ENCODE data around the gene MTERF2.
"Not testable (repeated sequence)": the region's sequence is repeated elsewhere in the genome, so short reads cannot be mapped to it uniquely, and the experiment has no call there.

MTERF2 gene, protein sequence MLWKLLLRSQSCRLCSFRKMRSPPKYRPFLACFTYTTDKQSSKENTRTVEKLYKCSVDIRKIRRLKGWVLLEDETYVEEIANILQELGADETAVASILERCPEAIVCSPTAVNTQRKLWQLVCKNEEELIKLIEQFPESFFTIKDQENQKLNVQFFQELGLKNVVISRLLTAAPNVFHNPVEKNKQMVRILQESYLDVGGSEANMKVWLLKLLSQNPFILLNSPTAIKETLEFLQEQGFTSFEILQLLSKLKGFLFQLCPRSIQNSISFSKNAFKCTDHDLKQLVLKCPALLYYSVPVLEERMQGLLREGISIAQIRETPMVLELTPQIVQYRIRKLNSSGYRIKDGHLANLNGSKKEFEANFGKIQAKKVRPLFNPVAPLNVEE

DNA sequence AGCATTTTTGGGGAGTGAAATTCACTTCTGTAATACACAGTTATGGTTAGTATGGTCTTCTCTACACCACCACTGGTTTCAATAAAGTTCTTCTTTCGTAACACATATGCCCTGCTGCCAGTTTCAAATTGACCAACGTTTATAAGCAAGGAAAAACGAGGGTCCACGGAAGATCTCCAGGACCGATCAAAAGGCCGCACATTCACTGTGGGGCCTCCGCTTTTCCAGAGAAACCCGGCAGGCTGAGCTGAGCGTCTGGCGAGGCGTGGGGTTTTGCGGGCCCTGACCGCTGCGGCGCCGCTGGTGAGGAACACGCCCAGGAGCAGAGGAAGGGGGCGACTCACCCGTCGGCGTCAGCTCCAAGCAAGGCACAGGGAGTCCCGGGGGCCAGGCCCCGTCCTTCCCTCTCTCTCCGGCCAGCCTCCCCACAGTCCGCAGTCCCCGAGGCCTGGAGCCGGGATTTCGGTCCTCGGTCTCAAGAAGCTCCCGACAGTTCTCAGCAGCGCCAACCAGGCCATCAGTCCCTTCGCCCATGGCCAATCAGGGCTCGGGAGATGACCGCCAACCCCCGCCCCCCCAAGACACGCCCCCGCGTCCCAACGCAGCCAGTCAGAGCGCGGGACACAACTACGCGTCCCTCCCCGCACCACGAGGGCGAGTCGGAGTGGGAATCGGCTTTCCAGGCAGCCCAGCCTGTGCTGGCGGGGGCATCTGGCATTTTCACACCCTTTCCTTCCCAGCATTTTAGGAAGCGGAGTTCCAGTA, at the start of gene MTERF2:
Gene MTERF2, minus strand, starts transcription at position 522 of the 765 bp plus-strand sequence. CDS start 8,432 bp downstream, outside the sequence.
- DNase-seq = peak; percentile 84 to 98 (median 94)
- intact Hi-C loops (cut with DNase I) = loop anchor here (2.0 to 10.0 kb wide), 3 partner anchors 32 to 212 kb away; partner anchors contain the start of genes CRY1, RIC8B and TMEM263

DNA sequence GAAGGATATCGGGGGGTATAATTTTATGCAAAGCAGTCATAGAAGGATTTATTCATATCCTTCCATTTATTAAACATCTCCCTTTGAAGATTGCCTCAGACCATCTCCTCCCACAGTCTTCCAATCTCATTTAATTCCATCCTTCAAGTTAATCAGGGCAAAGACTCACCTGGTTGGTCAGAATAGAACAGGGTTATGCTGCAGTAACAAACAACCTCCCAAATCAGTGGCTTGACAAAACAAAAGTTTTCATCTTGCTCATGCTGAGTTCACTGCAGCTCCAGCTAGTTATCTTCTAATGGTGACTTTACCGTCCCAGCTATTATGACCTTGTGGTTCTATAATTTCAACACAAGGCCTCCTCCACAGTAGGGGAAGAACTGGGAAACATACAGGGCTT, 48.8 kb upstream of the MTERF2 start:
- DNase-seq = no peak
- intact Hi-C loops (cut with DNase I) = no loop called here

DNA sequence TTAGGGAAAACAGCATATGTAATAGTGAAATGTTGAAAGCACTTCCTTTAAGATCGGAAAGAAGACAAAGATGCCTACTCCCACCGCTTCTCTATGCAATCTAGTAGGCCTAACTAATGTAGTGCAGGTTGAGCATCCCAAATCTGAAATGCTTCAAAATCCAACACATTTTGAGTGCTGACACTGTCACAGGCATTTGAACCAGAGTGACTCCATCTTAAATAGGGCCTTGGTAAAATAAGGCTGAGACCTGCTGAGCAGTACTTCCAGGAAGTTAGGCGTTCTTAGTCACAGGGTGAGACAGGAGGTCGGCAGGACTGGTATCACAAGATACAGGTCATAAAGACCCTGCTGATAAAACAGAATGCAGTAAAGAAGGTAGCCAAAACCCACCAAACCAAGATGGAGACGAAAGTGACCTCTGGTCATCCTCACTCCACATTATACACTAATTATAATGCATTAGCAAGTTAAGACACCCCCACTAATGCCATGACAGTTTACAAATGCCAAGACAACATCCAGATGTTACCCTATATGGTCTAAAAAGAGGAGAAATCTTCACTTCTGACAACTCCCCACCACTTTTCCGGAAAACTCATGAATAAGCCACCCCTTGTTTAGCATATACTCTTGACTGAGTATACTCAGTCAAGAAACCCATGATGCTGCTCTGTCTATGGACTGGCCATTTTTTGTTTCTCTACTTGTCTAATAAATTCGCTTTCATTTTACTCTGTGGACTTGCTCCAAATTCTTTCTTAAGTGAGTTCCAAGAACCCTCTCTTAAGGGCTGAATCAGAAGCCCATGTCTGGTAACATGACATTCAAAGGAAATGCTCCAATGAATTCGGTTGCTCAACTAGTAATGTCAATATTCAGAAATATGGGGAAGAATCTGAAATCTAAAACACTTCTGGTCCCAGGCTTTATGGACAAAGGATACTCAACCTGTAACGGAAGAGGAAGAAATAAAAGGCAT, 47.1 kb upstream of the MTERF2 start:
- no peak for DNase-seq
- intact Hi-C loops (cut with DNase I) = no loop called here

DNA sequence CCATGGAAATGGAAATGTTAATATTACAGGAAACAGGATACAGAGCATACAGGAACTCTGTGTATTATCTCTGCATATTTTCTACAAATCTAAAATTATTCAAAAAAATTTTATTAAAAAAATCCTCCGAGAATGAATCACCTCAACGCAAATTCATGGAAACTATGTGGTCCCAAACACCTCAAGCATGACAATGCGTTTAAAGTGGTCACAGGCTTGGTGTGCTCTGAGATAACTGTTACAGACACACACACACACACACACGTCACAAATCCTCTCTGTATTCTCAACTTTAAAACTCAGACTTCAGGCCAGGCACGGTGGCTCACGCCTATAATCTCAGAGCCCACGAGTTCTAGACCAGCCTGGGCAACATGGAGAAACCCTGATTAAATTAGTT, 45.3 kb upstream of the MTERF2 start:
- no peak for DNase-seq
- intact Hi-C loops (cut with DNase I) = no loop called here

DNA sequence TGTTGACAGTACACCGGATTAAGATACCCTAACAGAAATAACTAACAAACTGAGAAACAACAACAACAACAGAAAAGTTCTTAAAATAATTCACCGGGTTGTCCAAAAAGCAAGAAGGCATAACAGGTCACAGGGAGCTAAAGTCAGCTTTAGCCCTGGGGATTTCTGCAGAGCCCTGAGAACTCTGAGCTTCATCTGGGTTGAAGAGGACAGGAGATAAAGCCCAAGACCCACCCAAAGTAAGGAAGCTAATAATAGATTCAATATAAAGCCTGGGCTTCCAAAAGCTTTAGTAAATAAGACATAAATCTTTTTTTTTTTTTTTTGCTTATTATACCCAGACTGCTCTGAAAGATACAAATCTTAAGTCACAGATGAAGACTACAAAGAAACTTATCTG, 44.1 kb upstream of the MTERF2 start:
- intact Hi-C loops (cut with DNase I) = no loop called here
- DNase-seq = no peak

DNA sequence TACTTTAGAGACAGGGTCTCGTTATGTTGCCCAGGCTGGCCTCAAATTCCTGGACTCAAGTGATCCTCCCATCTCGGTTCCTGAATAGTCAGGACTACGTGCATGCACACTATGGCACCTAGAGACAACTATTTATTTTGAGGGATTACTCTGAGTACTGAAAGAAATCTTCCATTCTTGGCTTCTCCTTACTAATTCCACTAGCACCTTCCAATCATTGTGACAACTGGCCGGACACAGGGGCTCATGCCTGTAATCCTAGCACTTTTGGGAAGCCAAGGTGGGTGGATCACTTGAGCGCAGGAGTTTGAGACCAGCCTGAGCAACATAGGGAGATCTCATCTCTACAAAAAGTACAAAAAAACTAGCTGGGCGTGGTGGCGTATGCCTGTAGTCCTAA, 42.1 kb upstream of the MTERF2 start:
- intact Hi-C loops (cut with DNase I) = no loop called here
- no peak for DNase-seq

DNA sequence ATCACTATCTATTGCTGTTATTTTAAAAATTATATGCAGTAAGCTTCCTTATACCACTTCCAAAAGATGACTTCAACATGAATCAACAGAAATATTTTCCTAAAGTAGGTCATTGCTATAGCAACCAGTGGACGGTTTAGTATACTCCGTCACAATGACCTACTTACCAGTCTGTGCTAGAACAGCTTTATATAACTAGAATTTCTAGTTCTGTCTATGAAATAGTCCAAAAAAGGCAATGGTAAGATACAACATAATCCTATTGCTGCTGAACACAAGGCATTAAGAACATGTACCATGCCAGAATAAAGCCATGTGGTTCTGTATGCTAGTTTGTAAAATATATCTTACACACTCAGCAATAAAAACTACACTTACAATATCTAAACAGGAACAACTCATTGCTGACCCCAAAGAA, 40.7 kb upstream of the MTERF2 start:
- peak in 5 of 42 donors; percentile 5 to 44 (median 18) for DNase-seq
- intact Hi-C loops (cut with DNase I) = no loop called here

DNA sequence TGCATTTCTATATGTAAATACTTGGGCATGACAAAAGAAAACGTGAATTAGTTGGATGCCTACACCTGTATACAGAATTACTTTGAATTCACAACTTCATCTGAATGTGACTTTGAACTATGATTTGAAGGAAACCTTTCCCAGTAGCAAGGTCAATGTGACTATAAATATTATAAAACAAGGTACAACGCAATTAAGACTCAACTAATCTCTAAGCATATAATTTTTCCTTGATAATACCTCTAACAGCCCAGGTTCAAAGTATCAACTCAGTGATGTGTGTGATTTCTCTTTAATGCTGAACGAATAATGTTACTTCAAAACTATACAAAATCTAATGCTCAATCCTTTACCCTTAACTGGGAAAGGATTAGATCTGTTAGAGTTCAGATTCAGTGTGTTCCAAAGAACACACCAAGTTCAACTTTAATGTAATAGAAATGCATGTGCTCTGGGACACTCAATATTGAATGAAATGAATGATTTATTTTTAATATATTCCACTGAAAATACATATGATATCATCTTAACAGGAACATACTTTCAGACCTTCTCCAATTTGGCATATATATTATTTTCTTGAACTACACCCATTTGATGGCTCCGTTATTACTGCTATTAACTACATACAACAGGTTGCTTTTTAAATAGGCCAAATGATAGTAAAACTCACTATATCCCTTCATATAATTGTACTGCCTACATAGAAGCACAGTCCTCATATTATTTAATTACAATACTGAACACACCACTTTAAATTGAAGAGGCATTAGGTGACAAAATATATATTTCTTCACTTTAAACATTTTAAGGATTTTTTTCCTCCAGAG, 40.1 kb upstream of the MTERF2 start:
- intact Hi-C loops (cut with DNase I) = no loop called here
- DNase-seq = no peak

DNA sequence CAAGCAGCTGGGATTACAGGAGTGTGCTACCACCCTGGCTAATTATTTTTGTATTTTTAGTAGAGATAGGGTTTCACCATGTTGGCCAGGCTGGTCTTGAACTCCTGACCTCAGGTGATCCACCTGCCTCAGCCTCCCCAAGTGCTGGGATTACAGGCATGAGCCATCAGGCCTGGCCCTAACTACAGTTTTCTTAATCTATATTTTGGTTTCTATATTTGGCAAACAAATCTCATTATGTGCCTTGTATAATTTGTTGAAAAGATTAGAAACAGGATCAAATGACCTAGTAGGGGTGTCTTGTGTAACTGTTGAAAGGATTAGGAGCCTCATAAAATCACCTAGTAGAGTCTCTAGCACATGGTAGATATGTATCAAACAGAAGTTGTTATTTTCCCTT, 39.4 kb upstream of the MTERF2 start:
- DNase-seq; intact Hi-C loops (cut with DNase I): not testable (repeated sequence)

DNA sequence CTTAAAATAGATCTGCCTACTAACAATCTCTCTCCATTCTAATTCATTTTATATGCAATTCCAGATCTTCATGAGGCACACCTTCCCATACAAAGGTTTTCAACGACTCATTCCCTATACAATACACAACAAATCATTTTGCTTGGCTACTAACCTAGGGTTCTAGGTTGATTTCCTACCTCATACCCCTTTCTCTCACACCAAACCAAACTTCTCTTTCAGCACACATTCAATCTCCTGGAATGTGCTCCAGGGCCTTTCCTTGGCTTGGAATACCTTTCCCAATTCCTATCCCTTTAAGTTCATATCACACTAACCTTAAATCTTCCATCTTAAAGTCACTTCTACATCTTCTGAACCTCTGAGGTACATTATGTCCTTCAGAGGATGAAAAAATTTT, 38.7 kb upstream of the MTERF2 start:
- DNase-seq = no peak
- intact Hi-C loops (cut with DNase I) = no loop called here

DNA sequence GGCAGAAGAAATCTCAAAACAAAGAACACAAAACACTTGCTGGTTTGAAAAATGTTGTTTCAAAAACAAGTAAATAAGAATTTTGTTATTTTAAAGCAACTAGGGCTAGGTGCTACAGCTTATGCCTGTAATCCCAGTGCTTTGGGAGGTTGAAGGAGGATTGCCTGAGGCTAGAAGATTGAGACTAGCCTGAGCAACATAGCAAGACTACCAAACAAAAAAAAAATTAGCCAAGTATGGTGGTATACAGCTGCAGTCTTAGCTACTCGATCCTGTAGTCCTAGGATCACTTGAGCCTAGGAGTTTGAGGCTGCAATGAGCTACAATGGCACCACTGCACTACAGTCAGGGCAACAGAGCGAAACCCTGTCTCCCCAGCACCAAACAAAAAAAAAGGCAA, 32.6 kb upstream of the MTERF2 start:
- no peak for DNase-seq
- intact Hi-C loops (cut with DNase I) = no loop called here

DNA sequence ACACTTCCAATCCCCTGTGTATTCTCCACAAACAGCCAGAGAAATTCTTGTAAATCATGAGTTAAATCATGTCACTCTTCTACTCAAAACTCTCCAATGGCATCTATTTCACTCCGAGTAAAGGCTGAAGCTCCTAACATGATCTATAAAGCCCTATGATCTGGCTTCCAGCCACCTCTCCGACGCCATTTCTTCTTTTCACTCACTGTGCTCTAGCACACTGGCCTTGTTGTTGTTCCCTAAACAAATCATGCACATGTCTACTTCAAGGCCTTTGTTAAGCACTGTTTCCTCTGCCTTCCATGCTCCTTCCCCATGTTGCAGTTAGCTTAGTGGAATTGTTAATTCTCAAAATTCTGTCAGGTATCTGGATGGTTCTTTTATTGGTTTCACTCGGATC, 30.1 kb upstream of the MTERF2 start:
- intact Hi-C loops (cut with DNase I) = no loop called here
- DNase-seq = peak in 1 of 42 donors; percentile 3

DNA sequence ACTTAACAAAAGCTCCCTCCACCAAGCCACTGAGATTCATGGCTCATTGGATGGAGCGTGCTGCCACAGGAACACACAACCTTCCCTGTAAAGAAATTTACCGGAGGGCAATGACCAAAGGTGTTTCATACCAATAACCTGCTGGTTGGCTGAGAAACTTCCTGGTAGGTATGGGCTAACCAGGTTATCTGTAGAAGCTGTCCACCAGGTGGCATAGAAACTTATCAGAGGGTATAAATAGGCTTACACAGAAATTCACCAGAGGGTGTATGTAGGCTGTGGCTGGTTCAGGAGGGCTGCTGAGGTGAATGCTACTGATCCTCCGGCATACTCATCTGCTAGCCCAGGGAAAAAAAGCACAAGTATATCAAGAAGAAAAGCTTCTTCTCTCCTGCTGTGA, 27.1 kb upstream of the MTERF2 start:
- DNase-seq = no peak
- intact Hi-C loops (cut with DNase I) = no loop called here

DNA sequence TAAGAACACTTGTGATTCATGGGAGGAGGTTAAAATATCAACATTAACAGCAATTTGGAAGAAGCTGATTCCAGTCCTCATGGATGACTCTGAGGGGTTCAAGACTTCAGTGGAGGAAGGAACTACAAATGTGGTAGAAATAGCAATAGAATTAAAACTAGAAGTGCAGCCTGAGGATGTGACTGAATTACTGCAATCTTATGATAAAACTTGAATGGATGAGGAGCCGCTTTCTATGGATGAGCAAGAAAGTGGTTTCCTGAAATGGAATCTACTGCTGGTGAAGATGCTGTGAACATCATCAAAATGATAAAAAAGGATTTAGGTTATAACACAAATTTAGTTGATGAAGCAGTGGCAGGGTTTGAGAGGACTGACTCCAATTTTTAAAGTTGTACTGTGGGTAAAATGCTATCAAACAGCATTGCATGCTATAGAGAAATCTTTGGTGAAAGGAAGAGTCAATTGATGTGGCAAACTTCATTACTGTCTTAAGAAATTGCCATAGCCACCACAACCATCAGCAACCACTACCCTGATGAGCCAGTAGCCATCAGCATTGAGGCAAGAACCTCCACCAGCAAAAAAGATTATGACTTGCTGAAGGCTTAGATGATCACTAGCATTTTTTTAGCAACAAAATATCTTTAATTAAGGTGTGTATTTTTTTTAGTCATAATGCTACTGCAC, 25.9 kb upstream of the MTERF2 start:
- intact Hi-C loops (cut with DNase I) = no loop called here
- DNase-seq = no peak

DNA sequence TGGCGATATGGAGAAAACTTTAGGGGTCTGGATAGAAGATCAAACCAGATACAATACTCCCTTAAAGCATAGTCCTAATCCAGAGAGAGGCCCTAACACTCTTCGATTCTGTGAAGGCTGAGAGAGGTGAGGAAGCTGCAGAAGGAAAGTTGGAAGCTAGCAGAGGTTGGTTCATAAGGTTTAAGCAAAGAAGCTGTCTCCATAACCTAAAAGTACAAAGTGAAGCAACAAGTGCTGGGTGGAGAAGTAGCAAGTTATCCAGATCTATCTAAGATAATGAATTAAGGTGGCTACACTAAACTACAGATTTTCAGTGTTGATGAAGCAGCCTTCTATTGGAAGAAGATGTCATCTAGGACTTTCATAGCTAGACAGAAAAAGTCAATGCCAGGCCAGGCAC, 24.6 kb upstream of the MTERF2 start:
- DNase-seq = no peak
- intact Hi-C loops (cut with DNase I) = no loop called here

DNA sequence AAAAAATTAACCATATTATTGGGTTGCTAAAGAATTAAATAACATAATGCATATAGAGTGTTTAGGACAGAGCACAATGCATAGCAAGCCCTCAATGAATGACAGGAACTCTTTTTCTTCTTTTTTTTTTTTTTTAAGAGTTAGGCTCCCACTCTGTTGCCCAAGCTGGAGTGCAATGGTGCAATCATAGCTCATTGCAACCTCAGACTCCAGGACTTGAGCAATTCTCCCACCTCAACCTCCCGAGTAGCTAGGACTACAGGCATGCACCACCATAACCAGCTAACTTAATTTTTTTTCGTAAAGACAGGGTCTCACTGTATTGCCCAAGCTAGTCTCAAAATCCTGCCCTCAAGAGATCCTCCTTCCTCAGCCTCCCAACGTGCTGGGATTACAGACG, 20.5 kb upstream of the MTERF2 start:
- DNase-seq = no peak
- intact Hi-C loops (cut with DNase I) = no loop called here

DNA sequence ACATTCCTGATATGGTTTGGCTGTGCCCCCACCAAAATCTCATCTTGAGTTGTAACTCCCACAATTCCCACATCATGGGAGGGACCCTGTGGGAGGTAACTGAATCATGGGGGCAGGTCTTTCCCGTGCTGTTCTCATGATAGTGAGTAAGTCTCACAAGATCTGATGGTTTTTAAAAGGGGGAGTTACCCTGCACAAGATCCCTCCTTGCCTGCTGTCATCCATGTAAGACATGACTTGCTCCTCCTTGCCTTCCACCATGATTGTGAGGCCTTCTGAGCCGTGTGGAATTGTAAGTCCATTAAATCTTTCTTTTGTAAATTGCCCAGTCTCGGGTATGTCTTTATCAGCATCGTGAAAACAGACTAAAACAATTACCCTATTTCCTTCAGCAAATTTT, 15.7 kb upstream of the MTERF2 start:
- intact Hi-C loops (cut with DNase I); DNase-seq: not testable (repeated sequence)

DNA sequence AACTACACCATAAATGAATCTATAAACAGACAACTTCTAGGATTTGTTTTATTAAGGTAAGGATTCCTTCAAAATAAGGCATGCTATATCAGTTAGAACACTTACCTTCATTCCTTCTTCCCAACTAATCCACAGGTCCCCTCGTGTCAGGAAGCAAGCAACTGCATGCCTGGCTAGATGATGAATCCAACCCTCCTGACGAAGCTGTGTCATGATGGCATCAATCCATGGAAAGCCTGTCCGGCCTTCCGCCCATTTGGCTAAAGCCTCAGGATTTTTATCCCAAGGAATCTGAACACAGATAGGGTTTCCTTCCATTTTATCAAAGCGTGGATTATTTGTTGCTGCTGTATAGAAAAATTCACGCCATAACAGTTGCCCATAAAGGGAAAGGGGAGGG, 12.5 kb upstream of the MTERF2 start:
- DNase-seq = no peak
- intact Hi-C loops (cut with DNase I) = no loop called here
